Neural cell (in vitro differentiated cells): ENCODE measurements around the gene MRPS34. TPM values are rescaled to one million over a fixed set of nuclear protein-coding genes. Genes with fewer than 3 reads are reported as not detected.

Experiments
- H2AFZ ChIP-seq: fragments of 200-600, 300-800 bp; sonication (generic), shearing (Covaris generic); 2 replicates; pipeline ENCODE4 v1.6.0; 2014; ENCODE audit warnings: low read depth, mild to moderate bottlenecking, antibody characterized with exemption, low read length, moderate library complexity
- H3F3A ChIP-seq: fragments of 200-600 bp; shearing (Covaris generic); 2 replicates; pipeline ENCODE4 v1.6.1; 2016; ENCODE audit warnings: mild to moderate bottlenecking, moderate library complexity, mixed read lengths, antibody characterized with exemption, low read length; ENCODE audit not compliant: insufficient read depth, poor library complexity, severe bottlenecking
- H3K27ac ChIP-seq: fragments of 200-600, 300-800 bp; sonication (generic), shearing (Covaris generic); 2 replicates; pipeline ENCODE4 v1.5.1; 2014; ENCODE audit warnings: mild to moderate bottlenecking, low read length, moderate library complexity
- H3K27me3 ChIP-seq: fragments of 300-800, 200-600 bp; sonication (generic), shearing (Covaris generic); 2 replicates; pipeline ENCODE4 v1.6.0; 2014; ENCODE audit warnings: mild to moderate bottlenecking, low read depth, low read length, moderate library complexity; ENCODE audit not compliant: insufficient read depth
- H3K36me3 ChIP-seq: fragments of 300-800, 200-600 bp; sonication (generic), shearing (Covaris generic); 2 replicates; pipeline ENCODE4 v1.5.1; 2014; ENCODE audit warnings: mild to moderate bottlenecking, antibody characterized with exemption, low read length, moderate library complexity; ENCODE audit not compliant: insufficient read depth
- H3K4me2 ChIP-seq: fragments of 300-800, 200-600 bp; sonication (generic), shearing (Covaris generic); 2 replicates; pipeline ENCODE4 v1.6.0; 2014; ENCODE audit warnings: mild to moderate bottlenecking, low read length
- H3K4me3 ChIP-seq: fragments of 300-800, 200-600 bp; sonication (generic), shearing (Covaris generic); 2 replicates; pipeline ENCODE4 v1.5.1; 2014; ENCODE audit warnings: mild to moderate bottlenecking, low read length, moderate library complexity
- H3K79me2 ChIP-seq: fragments of 200-600 bp; shearing (Covaris generic); replicated peaks from 2 replicates; pipeline ENCODE4 v1.6.0; 2014; ENCODE audit warnings: mild to moderate bottlenecking, low read length, moderate library complexity; ENCODE audit not compliant: insufficient read depth
- H3K9ac ChIP-seq: fragments of 300-800, 200-600 bp; sonication (generic), shearing (Covaris generic); 2 replicates; pipeline ENCODE4 v1.6.1; 2016; ENCODE audit warnings: mild to moderate bottlenecking, low read length, mixed read lengths
- H3K9me2 ChIP-seq: fragments of 200-600 bp; shearing (Covaris generic); 2 replicates; pipeline ENCODE4 v1.6.1; 2016; ENCODE audit warnings: mild to moderate bottlenecking, low read length, mixed read lengths; ENCODE audit not compliant: insufficient read depth
- H3K9me3 ChIP-seq: fragments of 200-600, 300-800 bp; sonication (generic), shearing (Covaris generic); 2 replicates; pipeline ENCODE4 v1.6.1; 2016; ENCODE audit warnings: mild to moderate bottlenecking, mixed run types, low read length, moderate library complexity, mixed read lengths
- H4K20me1 ChIP-seq: fragments of 200-600 bp; shearing (Covaris generic); 2 replicates; pipeline ENCODE4 v1.6.1; 2016; ENCODE audit warnings: mild to moderate bottlenecking, mixed run types; ENCODE audit not compliant: insufficient read depth
- CTCF ChIP-seq: fragments of 450-650 bp; IDR thresholded peaks from 2 replicates; pipeline ENCODE4 v1.5.1; 2014; ENCODE audit warnings: antibody characterized with exemption, mild to moderate bottlenecking, moderate library complexity; ENCODE audit not compliant: poor library complexity, severe bottlenecking
- EP300 ChIP-seq: fragments of 450-650 bp; conservative IDR thresholded peaks from 2 replicates; pipeline ENCODE4 v1.6.1; 2014; ENCODE audit warnings: antibody characterized with exemption, mild to moderate bottlenecking, moderate library complexity; ENCODE audit not compliant: poor library complexity, severe bottlenecking
- EZH2 ChIP-seq: fragments of 200-600, 300-800 bp; shearing (Covaris generic), sonication (generic); IDR thresholded peaks from 2 replicates; pipeline ENCODE4 v1.6.1; 2014; ENCODE audit warnings: antibody characterized with exemption, low read length, borderline replicate concordance, mild to moderate bottlenecking; ENCODE audit not compliant: insufficient read depth, poor library complexity, severe bottlenecking
- MXI1 ChIP-seq: fragments of 450-650 bp; conservative IDR thresholded peaks from 2 replicates; pipeline ENCODE4 v1.6.1; 2014; ENCODE audit warnings: antibody characterized with exemption, mild to moderate bottlenecking; ENCODE audit not compliant: poor library complexity, severe bottlenecking
- POLR2AphosphoS5 ChIP-seq: IDR thresholded peaks from 2 replicates; pipeline ENCODE4 v1.6.1; 2012
- RAD21 ChIP-seq: fragments of 450-650 bp; conservative IDR thresholded peaks from 2 replicates; pipeline ENCODE4 v1.6.1; 2014; ENCODE audit warnings: antibody characterized with exemption, mild to moderate bottlenecking, moderate library complexity
- REST ChIP-seq: IDR thresholded peaks from 2 replicates; pipeline ENCODE4 v1.6.1; 2012; ENCODE audit warnings: borderline replicate concordance
- SMC3 ChIP-seq: fragments of 450-650 bp; conservative IDR thresholded peaks from 2 replicates; pipeline ENCODE4 v1.6.1; 2014; ENCODE audit warnings: antibody characterized with exemption, mild to moderate bottlenecking, moderate library complexity; ENCODE audit not compliant: poor library complexity
- TAF1 ChIP-seq: IDR thresholded peaks from 2 replicates; pipeline ENCODE4 v1.6.1; 2012; ENCODE audit warnings: low read depth
- polyA plus RNA-seq: library from polyadenylated mRNA; depleted of rRNA; stranded (reverse); fragments of >200 nt; gene quantifications from 2 replicates; pipeline ENCODE4 v1.2.3, GENCODE V29; 2014

MRPS34 gene
- polyA plus RNA-seq, 1 donor from 2014 or later, result 113 TPM

- Histone ChIP-seq H3K27ac (no peak overlapping the region), H3K36me3 (no peaks in the 10 kb centered on the region)
- TF ChIP-seq MXI1 (no peak), SMC3 (no peak), EZH2 (no peak), REST (no peak), EP300 (no peak), TAF1 (no peak), POLR2AphosphoS5 (no peak), RAD21 (no peak), CTCF (no peak)
Observed at GRCh38 chr16:1766701-1767100, 6.2 kb downstream of the MRPS34 start.

GRCh38 chr16:1766231-1766630, 6.7 kb downstream of the MRPS34 start:
- no peak overlapping the region for H3K27ac ChIP-seq
- H3F3A ChIP-seq, result no peaks in the 10 kb centered on the region
- no peaks in the 10 kb centered on the region for H3K79me2 ChIP-seq
- no peak for TF ChIP-seq REST
- TF ChIP-seq RAD21, result no peak
- TF ChIP-seq MXI1, result no peak
- no peak for TF ChIP-seq SMC3
- TF ChIP-seq EZH2, result no peak
- TF ChIP-seq CTCF, result no peak
- TF ChIP-seq TAF1, result no peak
- TF ChIP-seq POLR2AphosphoS5, result no peak
- no peak for TF ChIP-seq EP300
- H2AFZ ChIP-seq, result no peak overlapping the region
- no peaks in the 10 kb centered on the region for H3K9me3 ChIP-seq
- no peaks in the 10 kb centered on the region for H3K27me3 ChIP-seq
- H4K20me1 ChIP-seq, result no peaks in the 10 kb centered on the region
- no peaks in the 10 kb centered on the region for H3K36me3 ChIP-seq
- H3K9me2 ChIP-seq, result no peaks in the 10 kb centered on the region
- H3K4me3 ChIP-seq, result no peak overlapping the region
- no peak overlapping the region for H3K9ac ChIP-seq
- H3K4me2 ChIP-seq, result no peak overlapping the region

More at GRCh38 chr16:1766701-1767100, 6.2 kb downstream of the MRPS34 start:
- Histone ChIP-seq H3K4me2 (no peak overlapping the region), H3K9me2 (no peaks in the 10 kb centered on the region), H3K4me3 (no peak overlapping the region), H3K79me2 (no peaks in the 10 kb centered on the region), H3K9ac (no peak overlapping the region), H2AFZ (no peak overlapping the region), H4K20me1 (no peaks in the 10 kb centered on the region), H3F3A (no peaks in the 10 kb centered on the region), H3K9me3 (no peaks in the 10 kb centered on the region), H3K27me3 (no peaks in the 10 kb centered on the region)
